Bone marrow (tissue), 2 donors: ENCODE results near the gene GATA6.
"Not testable (repeated sequence)": the region's sequence is repeated elsewhere in the genome, so short reads cannot be mapped to it uniquely, and the experiment has no call there.

Source experiments
- DNase-seq, 2 donors: peaks; one replicate each; lab custom pipeline; 2025; lab: John Stamatoyannopoulos, UW

The GATA6 gene

GRCh38 chr18:22182884-22183697 lies 13.7 kb downstream of the GATA6 start:
- no peak for DNase-seq

- no peak for DNase-seq
These were observed 14.3 kb downstream of the GATA6 start for GRCh38 chr18:22183698-22184170.

GRCh38 chr18:22184573-22184972 lies 15.2 kb downstream of the GATA6 start:
- DNase-seq: not testable (repeated sequence)

GRCh38 chr18:22185273-22185672 lies 15.9 kb downstream of the GATA6 start:
- DNase-seq: no peak

GRCh38 chr18:22185771-22186386 lies 16.5 kb downstream of the GATA6 start:
- no peak for DNase-seq

GRCh38 chr18:22186484-22186971 lies 17.1 kb downstream of the GATA6 start:
- no peak for DNase-seq

GRCh38 chr18:22188559-22189267 lies 19.3 kb downstream of the GATA6 start:
- no peak for DNase-seq

- no peak for DNase-seq
These were observed 20.2 kb downstream of the GATA6 start for GRCh38 chr18:22189449-22190166.

- no peak for DNase-seq
These were observed 21.9 kb downstream of the GATA6 start for GRCh38 chr18:22191346-22191695.

GRCh38 chr18:22191923-22192322 lies 22.5 kb downstream of the GATA6 start:
- no peak for DNase-seq

GRCh38 chr18:22193466-22193865 lies 24.1 kb downstream of the GATA6 start:
- DNase-seq: no peak

- DNase-seq: no peak
These were observed 24.8 kb downstream of the GATA6 start for GRCh38 chr18:22194151-22194598.

- no peak for DNase-seq
These were observed 25.7 kb downstream of the GATA6 start for GRCh38 chr18:22195052-22195451.

- DNase-seq: not testable (repeated sequence)
These were observed 27.6 kb downstream of the GATA6 start for GRCh38 chr18:22196943-22197342.

- DNase-seq: no peak
These were observed 28.3 kb downstream of the GATA6 start for GRCh38 chr18:22197668-22198067.

GRCh38 chr18:22198163-22198562 lies 28.8 kb downstream of the GATA6 start:
- no peak for DNase-seq

GRCh38 chr18:22199005-22199404 lies 29.6 kb downstream of the GATA6 start:
- no peak for DNase-seq

GRCh38 chr18:22200611-22201225 lies 31.3 kb downstream of the GATA6 start:
- DNase-seq: no peak

GRCh38 chr18:22203035-22203434 lies 33.6 kb downstream of the GATA6 start:
- no peak for DNase-seq

- DNase-seq: no peak
These were observed 34.3 kb downstream of the GATA6 start for GRCh38 chr18:22203536-22204213.

- no peak for DNase-seq
These were observed 34.8 kb downstream of the GATA6 start for GRCh38 chr18:22204214-22204536.
